HG02870 (cell line): Measurements from ENCODE around the gene OASL.
"Not testable (repeated sequence)": the region's sequence is repeated elsewhere in the genome, so short reads cannot be mapped to it uniquely, and the experiment has no call there.

Experiments
- ATAC-seq: cut with Tn5 transposase; IDR thresholded peaks from one replicate; pipeline ENCODE4 v1.9.1; 2021; ENCODE audit warnings: mild to moderate bottlenecking, moderate library complexity; ENCODE audit not compliant: unreplicated experiment

Gene OASL

GRCh38 chr12:121059031-121059898, 20.2 kb upstream of the OASL start:
- no peak for ATAC-seq

- no peak for ATAC-seq
Measured at GRCh38 chr12:121057794-121058193, 18.7 kb upstream of the OASL start.

GRCh38 chr12:121053706-121054105, 14.7 kb upstream of the OASL start:
- no peak for ATAC-seq

GRCh38 chr12:121050725-121051124, 11.7 kb upstream of the OASL start:
- no peak for ATAC-seq

GRCh38 chr12:121048442-121048841, 9.4 kb upstream of the OASL start:
- no peak for ATAC-seq

- ATAC-seq, result not testable (repeated sequence)
Measured at GRCh38 chr12:121047400-121047799, 8.4 kb upstream of the OASL start.

- ATAC-seq, result no peak
Measured at GRCh38 chr12:121043067-121043466, 4.0 kb upstream of the OASL start.

- no peak for ATAC-seq
Measured at GRCh38 chr12:121036810-121037326, 2.2 kb downstream of the OASL start.

- ATAC-seq, result no peak
Measured at GRCh38 chr12:121034616-121035305, 4.3 kb downstream of the OASL start.

- no peak for ATAC-seq
Measured at GRCh38 chr12:121033625-121034349, 5.3 kb downstream of the OASL start.

- ATAC-seq, result no peak
Measured at GRCh38 chr12:121030576-121031212, 8.4 kb downstream of the OASL start.

GRCh38 chr12:121026274-121027045, 12.6 kb downstream of the OASL start:
- no peak for ATAC-seq

GRCh38 chr12:121025442-121026226, 13.4 kb downstream of the OASL start:
- no peak for ATAC-seq

- ATAC-seq, result no peak
Measured at GRCh38 chr12:121023799-121024198, 15.2 kb downstream of the OASL start.

- no peak for ATAC-seq
Measured at GRCh38 chr12:121022713-121023112, 16.3 kb downstream of the OASL start.

- no peak for ATAC-seq
Measured at GRCh38 chr12:121021754-121022153, 17.3 kb downstream of the OASL start.

- ATAC-seq, result no peak
Measured at GRCh38 chr12:121018860-121019617, 20.0 kb downstream of the OASL start.

GRCh38 chr12:121017966-121018491, 21.0 kb downstream of the OASL start:
- ATAC-seq, result no peak
